NCI-H1417 treated with DMSO at 0.1 percent for 48 hours (cell line): ENCODE measurements around the gene TARM1.

Source experiments
- DNase-seq: peaks from one replicate; lab custom pipeline; 2025; lab: John Stamatoyannopoulos, UW

Gene TARM1

GRCh38 chr19:54081032-54081431 lies at the start of gene TARM1:
Gene TARM1, minus strand, starts transcription at chr19:54081365. Its CDS starts 25 bp downstream, at chr19:54081340.
- DNase-seq, result no peak

GRCh38 chr19:54129617-54129996 lies 48.4 kb upstream of the TARM1 start:
- DNase-seq, result no peak

- no peak for DNase-seq
Observed at GRCh38 chr19:54128796-54129616, 47.8 kb upstream of the TARM1 start.

GRCh38 chr19:54128441-54128725 lies 47.2 kb upstream of the TARM1 start:
- no peak for DNase-seq

GRCh38 chr19:54127688-54128440 lies 46.7 kb upstream of the TARM1 start:
- no peak for DNase-seq

GRCh38 chr19:54125713-54126112 lies 44.5 kb upstream of the TARM1 start:
- DNase-seq, result no peak

- DNase-seq, result no peak
Observed at GRCh38 chr19:54124393-54124792, 43.2 kb upstream of the TARM1 start.

- no peak for DNase-seq
Observed at GRCh38 chr19:54123682-54124081, 42.5 kb upstream of the TARM1 start.

- DNase-seq, result no peak
Observed at GRCh38 chr19:54121259-54121658, 40.1 kb upstream of the TARM1 start.

- peak; percentile 84 for DNase-seq
Observed at GRCh38 chr19:54115109-54116063, 34.2 kb upstream of the TARM1 start, which contains the start of the genes PRPF31 and TFPT. Gene PRPF31, plus strand, starts transcription at chr19:54115754. Its CDS starts 2,525 bp downstream, at chr19:54118279. Gene TFPT, minus strand, starts transcription at chr19:54115657. Its CDS starts 388 bp downstream, at chr19:54115269.

- DNase-seq, result no peak
Observed at GRCh38 chr19:54114340-54115108, 33.4 kb upstream of the TARM1 start.

- DNase-seq, result no peak
Observed at GRCh38 chr19:54109651-54110050, 28.5 kb upstream of the TARM1 start.

- DNase-seq, result no peak
Observed at GRCh38 chr19:54108496-54108895, 27.3 kb upstream of the TARM1 start.

GRCh38 chr19:54107876-54108490 lies 26.8 kb upstream of the TARM1 start:
- DNase-seq, result no peak

- no peak for DNase-seq
Observed at GRCh38 chr19:54106716-54107115, 25.6 kb upstream of the TARM1 start.

GRCh38 chr19:54105796-54106195 lies 24.6 kb upstream of the TARM1 start:
- DNase-seq, result no peak

GRCh38 chr19:54104998-54105715 lies 24.0 kb upstream of the TARM1 start:
- DNase-seq, result no peak

GRCh38 chr19:54102421-54103169 lies 21.4 kb upstream of the TARM1 start, which contains the start of gene NDUFA3:
Gene NDUFA3, plus strand, starts transcription at chr19:54102855. Its CDS starts 24 bp downstream, at chr19:54102879.
- peak; percentile 76 for DNase-seq

GRCh38 chr19:54100561-54100960 lies 19.4 kb upstream of the TARM1 start, which contains the start of gene OSCAR:
Gene OSCAR, minus strand, starts transcription at chr19:54100803. Its CDS starts 11 bp downstream, at chr19:54100792.
- DNase-seq, result no peak
